HepG2 (cell line): ENCODE measurements around the gene NIPAL4. TPM values are rescaled to one million over a fixed set of nuclear protein-coding genes. Genes with fewer than 3 reads are reported as not detected.

Source experiments
- ATAC-seq: fragments of 200-7000 bp; cut with Tn5 transposase; 3 replicates; pipeline ENCODE4 v1.9.1; 2020; ENCODE audit warnings: mild to moderate bottlenecking, moderate library complexity
- BruUV-seq: library from RNA; stranded (reverse); fragments of 400-500 nt; replicated peaks from 2 replicates; lab custom pipeline; 2021; lab: Mats Ljungman, UMichigan
- CTCF ChIA-PET: fragments of 300-600 bp; formaldehyde crosslinking; extraction: SDS; loops from one replicate; lab custom pipeline; 2021; ENCODE audit warnings: low total read pairs, inconsistent platforms, low intra/inter-chr PET ratio; lab: Yijun Ruan, JAX
- POLR2A ChIA-PET: fragments of 350-600 bp; sonication (Branson Sonifier 250); formaldehyde crosslinking; loops from one replicate; lab custom pipeline; 2020; ENCODE audit warnings: antibody characterized with exemption, inconsistent platforms; lab: Yijun Ruan, JAX
- DNase-seq: peaks from one replicate; pipeline ENCODE4 v3.0.0-alpha.2; 2015; ENCODE audit warnings: low spot score
- FAIRE-seq: peaks from 3 replicates; lab custom pipeline; 2011; peaks lifted over from hg19 to GRCh38; lab: Jason Lieb, UNC
- H2AFZ ChIP-seq: one replicate; pipeline ENCODE4 v1.6.1; 2011; ENCODE audit warnings: low read length, inconsistent platforms
- H3K27ac ChIP-seq: fragments of 300-600 bp; 3 replicates; pipeline ENCODE4 v1.8.0; 2011; ENCODE audit warnings: mixed run types, mild to moderate bottlenecking, mixed read lengths, low read length, inconsistent platforms; ENCODE audit not compliant: insufficient read depth; ENCODE audit errors: extremely low read length
- H3K27me3 ChIP-seq, 2 experiments: fragments of 200-600 bp in 1 of 2; 2 replicates in 1 of 2; 3 replicates in 1 of 2; pipeline versions ENCODE4 v1.6.0 to v1.8.0; 2011; ENCODE audit warnings: low read length in 2 of 2, mild to moderate bottlenecking in 2 of 2, moderate library complexity in 2 of 2, inconsistent platforms in 1 of 2; ENCODE audit not compliant: insufficient read depth in 2 of 2, control insufficient read depth in 1 of 2
- H3K36me3 ChIP-seq, 2 experiments: fragments of 200-600 bp in 1 of 2; replicated peaks in 1 of 2; 2 replicates in 1 of 2; 3 replicates in 1 of 2; pipeline versions ENCODE4 v1.5.1 to v1.8.0; 2011; ENCODE audit warnings: low read length in 2 of 2, inconsistent platforms in 1 of 2; ENCODE audit not compliant: insufficient read depth in 2 of 2, control insufficient read depth in 1 of 2
- H3K4me1 ChIP-seq: 2 replicates; pipeline ENCODE4 v1.5.1; 2012; ENCODE audit warnings: low read length, inconsistent platforms; ENCODE audit not compliant: insufficient read depth
- H3K4me2 ChIP-seq: 2 replicates; pipeline ENCODE4 v1.6.0; 2011; ENCODE audit warnings: low read depth, low read length, inconsistent platforms
- H3K4me3 ChIP-seq, 3 experiments: fragments of 200-600 bp in 1 of 3; sonication (generic), shearing (Covaris generic) in 1 of 3; replicated peaks in 1 of 3; 2 replicates each; pipeline ENCODE4 v1.5.1; 2011 to 2016; ENCODE audit warnings: low read length in 3 of 3, inconsistent platforms in 2 of 3, low read depth in 2 of 3, mild to moderate bottlenecking in 2 of 3, control low read depth in 1 of 3, mixed read lengths in 1 of 3; ENCODE audit not compliant: insufficient read depth in 1 of 3
- H3K79me2 ChIP-seq: one replicate; pipeline ENCODE4 v1.6.1; 2011; ENCODE audit warnings: low read length, inconsistent platforms; ENCODE audit not compliant: insufficient read depth
- H3K9ac ChIP-seq: 2 replicates; pipeline ENCODE4 v1.6.0; 2011; ENCODE audit warnings: mild to moderate bottlenecking, low read depth, low read length, inconsistent platforms; ENCODE audit not compliant: insufficient read depth
- H3K9me3 ChIP-seq: 2 replicates; pipeline ENCODE4 v1.5.1; 2012; ENCODE audit warnings: mild to moderate bottlenecking, low read length
- H4K20me1 ChIP-seq: 2 replicates; pipeline ENCODE4 v1.6.0; 2011; ENCODE audit warnings: inconsistent platforms, mild to moderate bottlenecking, low read length, moderate library complexity; ENCODE audit not compliant: insufficient read depth
- BRCA1 ChIP-seq: sonication (generic); formaldehyde crosslinking; IDR thresholded peaks from 2 replicates; pipeline ENCODE4 v1.4.0; 2020; ENCODE audit warnings: missing genetic modification reagents
- EED ChIP-seq: sonication (generic); formaldehyde crosslinking; IDR thresholded peaks from 2 replicates; pipeline ENCODE4 v1.5.0; 2020; ENCODE audit warnings: mild to moderate bottlenecking, missing genetic modification reagents
- IKZF5 ChIP-seq: IDR thresholded peaks from 2 replicates; pipeline ENCODE4 v1.6.1; 2018; ENCODE audit warnings: missing genetic modification reagents, mild to moderate bottlenecking, missing compliant biosample characterization
- KLF9 ChIP-seq: IDR thresholded peaks from 2 replicates; pipeline ENCODE4 v1.6.1; 2016; ENCODE audit warnings: low read depth
- KMT2B ChIP-seq: IDR thresholded peaks from 2 replicates; pipeline ENCODE4 v1.6.1; 2016; ENCODE audit warnings: missing genetic modification reagents, missing compliant biosample characterization
- RARA ChIP-seq: IDR thresholded peaks from 2 replicates; pipeline ENCODE4 v1.6.1; 2016; ENCODE audit warnings: missing genetic modification reagents, missing compliant biosample characterization
- SATB2 ChIP-seq: sonication (generic); formaldehyde crosslinking; IDR thresholded peaks from 2 replicates; pipeline ENCODE4 v1.5.0; 2020; ENCODE audit warnings: missing genetic modification reagents
- TFAP4 ChIP-seq: sonication (generic); IDR thresholded peaks from 2 replicates; pipeline ENCODE4 v1.6.1; 2016; ENCODE audit warnings: low read depth, borderline replicate concordance
- TP53 ChIP-seq: sonication (generic); formaldehyde crosslinking; conservative IDR thresholded peaks from 2 replicates; pipeline ENCODE4 v1.4.0; 2020; ENCODE audit warnings: missing genetic modification reagents
- ZBTB33 ChIP-seq: sonication (generic); formaldehyde crosslinking; IDR thresholded peaks from 2 replicates; pipeline ENCODE4 v1.4.0; 2020; ENCODE audit warnings: missing genetic modification reagents
- ZBTB43 ChIP-seq: sonication (generic); formaldehyde crosslinking; conservative IDR thresholded peaks from 2 replicates; pipeline ENCODE4 v1.4.0; 2020; ENCODE audit warnings: missing genetic modification reagents
- ZHX1 ChIP-seq: sonication (generic); formaldehyde crosslinking; IDR thresholded peaks from 2 replicates; pipeline ENCODE4 v1.8.1; 2022; ENCODE audit warnings: low read depth, mild to moderate bottlenecking, missing genetic modification reagents
- ZMYM4 ChIP-seq: sonication (generic); formaldehyde crosslinking; IDR thresholded peaks from 2 replicates; pipeline ENCODE4 v1.8.1; 2023; ENCODE audit warnings: mild to moderate bottlenecking, missing genetic modification reagents
- ZNF333 ChIP-seq: sonication (generic); formaldehyde crosslinking; IDR thresholded peaks from 2 replicates; pipeline ENCODE4 v1.4.0; 2020; ENCODE audit warnings: mild to moderate bottlenecking, missing genetic modification reagents, borderline replicate concordance
- WGBS: methylation state at CpG from one replicate; pipeline ENCODE4 v1.1.6; 2017; ENCODE audit warnings: low lambda C conversion rate; 5-methylcytosine and 5-hydroxymethylcytosine counted together
- in situ Hi-C: cut with HindIII; loops from 2 replicates; pipeline ENCODE4 v1.10.0; 2017; ENCODE audit warnings: low pct_unique_long_range_greater_than_20kb; ENCODE audit not compliant: extremely low pct_ligation_motif_present
- intact Hi-C: fragments of 100-400 bp; cut with micrococcal nuclease; formaldehyde crosslinking; loops from one replicate; pipeline ENCODE4 v1.10.0; 2022; ENCODE audit not compliant: unreplicated experiment
- polyA plus RNA-seq, 8 experiments: library from polyadenylated mRNA; depleted of rRNA in 3 of 8; stranded (reverse) in 7 of 8; unstranded in 1 of 8; fragments of >200 nt; fragmentation: Illumina TruSeq in 4 of 8; extraction: Trizol in 4 of 8; gene quantifications; 2 replicates each; pipeline versions ENCODE4 v1.2.1 to v1.2.3, GENCODE V29; 2011 to 2016; ENCODE audit warnings: low read depth in 4 of 8, missing spikeins in 1 of 8, mixed read lengths in 1 of 8; ENCODE audit not compliant: insufficient read depth in 1 of 8
- total RNA-seq, 5 experiments: library from RNA; depleted of rRNA; stranded (reverse); fragments of >200 nt; fragmentation: Illumina TruSeq; extraction: Trizol; gene quantifications; 2 replicates each; pipeline ENCODE4 v1.2.3, GENCODE V29; 2016; ENCODE audit warnings: low read depth in 1 of 5

NIPAL4 gene
- total and polyA plus RNA-seq, 2 of the 13 experiments (the other 11 are each of a cell fraction or from before 2014, with no cell fraction given): not detected

GRCh38 chr5:157519579-157520253 is 59.7 kb downstream of the NIPAL4 start:
- Histone ChIP-seq H3K4me3 (no peak overlapping the region), H3K9me3 (no peaks in the 10 kb centered on the region), H2AFZ (no peak overlapping the region), H3K36me3 (no peaks in the 10 kb centered on the region), H3K79me2 (no peaks in the 10 kb centered on the region), H3K27ac (no peak overlapping the region), H3K4me1 (no peaks in the 10 kb centered on the region), H3K27me3 (no peaks in the 10 kb centered on the region), H3K9ac (no peak overlapping the region), H4K20me1 (no peaks in the 10 kb centered on the region), H3K4me2 (no peak overlapping the region)
- POLR2A ChIA-PET: no interaction called here
- intact Hi-C loops (no loop called here), in situ Hi-C loops (no loop called here)
- no TSS peak for BruUV-seq
- CTCF ChIA-PET: no interaction called here
- WGBS: 64% methylated on average over 8 of the region's 9 CpGs
- no peak for FAIRE-seq
- no peak for DNase-seq
- no peak for ATAC-seq
- no peak for TF ChIP-seq KMT2B (CRISPR knock-in tag)
- TF ChIP-seq ZNF333: no peak
- TF ChIP-seq IKZF5 (CRISPR knock-in tag): no peak
- TF ChIP-seq ZMYM4 (CRISPR knock-in tag): no peak
- TF ChIP-seq TFAP4: no peak
- TF ChIP-seq ZBTB33 (CRISPR knock-in tag): no peak
- no peak for TF ChIP-seq KLF9 (CRISPR knock-in tag)
- no peak for TF ChIP-seq ZBTB43
- TF ChIP-seq TP53 (CRISPR knock-in tag): no peak
- no peak for TF ChIP-seq ZHX1 (CRISPR knock-in tag)
- no peak for TF ChIP-seq SATB2
- TF ChIP-seq EED: no peak
- no peak for TF ChIP-seq RARA
- no peak for TF ChIP-seq BRCA1
